HG03196 (cell line): ENCODE data around the gene COPZ1.
"Not testable (repeated sequence)": the region's sequence is repeated elsewhere in the genome, so short reads cannot be mapped to it uniquely, and the experiment has no call there.

ENCODE experiments used
- ATAC-seq: cut with Tn5 transposase; IDR thresholded peaks from one replicate; pipeline ENCODE4 v1.9.1; 2021; ENCODE audit not compliant: unreplicated experiment

COPZ1 gene

GRCh38 chr12:54330442-54330841 is 5.5 kb downstream of the COPZ1 start:
- ATAC-seq, result no peak

- ATAC-seq, result no peak
These were observed 6.5 kb downstream of the COPZ1 start for GRCh38 chr12:54331461-54331860.

DNA sequence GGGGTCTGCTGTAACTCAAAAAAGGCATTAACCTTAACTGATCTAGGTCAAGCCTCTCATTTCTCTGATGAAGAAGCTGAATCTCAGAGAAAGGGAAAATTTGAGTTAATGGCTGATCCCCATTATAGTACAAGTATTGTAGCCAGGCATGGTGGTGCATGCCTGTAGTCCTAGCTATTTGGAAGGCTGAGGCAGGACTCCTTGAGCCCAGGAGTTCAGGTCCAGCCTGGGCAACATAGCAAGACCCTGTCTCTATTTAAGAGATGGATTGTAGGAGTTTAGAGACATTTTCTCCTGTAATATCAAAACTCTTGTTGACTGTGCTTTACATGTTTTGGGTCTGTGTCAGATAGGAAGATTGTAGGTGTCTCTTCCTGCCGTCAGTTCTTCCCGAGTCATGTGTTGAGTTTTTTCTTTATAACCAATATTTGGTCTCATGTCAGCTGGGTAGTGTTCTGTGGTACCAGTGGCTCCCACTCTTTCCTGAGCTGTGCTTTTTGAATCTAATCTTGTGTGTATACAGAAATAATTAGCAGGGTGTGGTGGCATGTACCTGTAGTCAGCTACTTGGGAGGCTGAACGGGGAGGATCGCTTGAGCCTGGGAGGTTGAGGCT is 8.6 kb downstream of the COPZ1 start:
- no peak for ATAC-seq

- no peak for ATAC-seq
These were observed 12.4 kb downstream of the COPZ1 start for GRCh38 chr12:54337280-54337842.

- no peak for ATAC-seq
These were observed 13.1 kb downstream of the COPZ1 start for GRCh38 chr12:54337854-54338650.

- ATAC-seq, result no peak
These were observed 13.9 kb downstream of the COPZ1 start for GRCh38 chr12:54338698-54339296.

GRCh38 chr12:54340846-54341245 is 15.9 kb downstream of the COPZ1 start:
- no peak for ATAC-seq

DNA sequence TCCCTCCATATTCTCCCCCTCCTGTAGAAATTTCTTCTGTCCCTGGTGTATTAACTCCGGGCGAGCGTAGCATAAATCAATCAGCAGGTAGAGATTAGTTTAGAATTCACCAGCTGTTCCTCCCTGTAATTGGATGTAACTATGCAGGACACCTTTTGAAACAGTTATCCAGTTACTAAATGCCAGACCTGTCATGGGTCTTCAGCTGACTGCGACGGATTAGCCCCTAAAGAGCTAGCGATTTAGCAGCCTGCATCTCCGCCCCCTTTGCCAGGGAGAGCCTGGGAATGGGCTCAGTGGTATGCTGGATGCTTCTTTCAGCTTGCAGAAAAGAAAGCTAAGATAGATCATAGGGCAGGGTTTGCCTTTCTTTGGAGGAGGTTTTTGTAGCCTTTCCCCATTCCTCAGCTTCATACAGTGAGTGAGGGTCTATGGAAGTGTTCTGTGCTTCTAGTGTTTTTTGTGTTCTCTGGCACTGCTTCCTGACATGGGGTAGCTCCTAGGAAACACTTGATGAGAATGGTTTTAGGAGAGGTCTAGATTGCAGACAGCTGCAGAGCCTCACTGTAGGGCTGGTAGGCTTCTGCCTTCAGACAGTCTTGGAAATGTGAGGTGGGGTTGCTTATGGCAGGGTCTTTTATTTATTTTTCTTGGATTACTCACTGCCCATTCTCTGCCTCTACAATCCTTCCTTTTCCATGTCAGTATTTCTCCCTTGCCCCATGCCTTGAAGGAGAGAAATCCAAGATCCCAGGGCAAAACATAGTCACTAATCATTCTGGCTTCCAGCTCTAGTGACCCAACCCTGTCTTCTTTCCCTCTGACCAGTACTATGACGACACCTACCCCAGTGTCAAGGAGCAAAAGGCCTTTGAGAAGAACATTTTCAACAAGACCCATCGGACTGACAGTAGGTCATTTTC is 16.7 kb downstream of the COPZ1 start:
- no peak for ATAC-seq

- no peak for ATAC-seq
These were observed 24.1 kb downstream of the COPZ1 start for GRCh38 chr12:54349036-54349435.

- no peak for ATAC-seq
These were observed 24.7 kb downstream of the COPZ1 start for GRCh38 chr12:54349679-54350078.

DNA sequence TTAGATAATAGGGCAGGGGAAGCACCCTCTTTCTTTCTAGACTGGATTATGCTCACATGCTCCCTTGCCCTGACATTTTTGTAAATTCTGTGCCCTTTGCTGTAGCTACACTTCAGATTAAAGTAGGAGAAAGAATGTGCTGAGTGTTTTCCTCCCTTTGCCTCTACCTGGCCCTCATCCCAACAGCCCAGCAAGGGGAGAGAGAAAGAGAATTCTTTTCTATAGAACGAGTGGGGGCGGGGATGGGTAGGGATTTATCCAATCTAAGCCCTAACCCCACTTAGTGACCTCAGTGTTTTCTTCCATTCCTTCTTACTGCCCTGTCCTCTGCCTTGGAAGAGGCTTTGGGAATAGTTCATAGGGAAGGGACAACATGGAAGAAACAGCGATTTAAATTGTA is 25.8 kb downstream of the COPZ1 start:
- no peak for ATAC-seq

DNA sequence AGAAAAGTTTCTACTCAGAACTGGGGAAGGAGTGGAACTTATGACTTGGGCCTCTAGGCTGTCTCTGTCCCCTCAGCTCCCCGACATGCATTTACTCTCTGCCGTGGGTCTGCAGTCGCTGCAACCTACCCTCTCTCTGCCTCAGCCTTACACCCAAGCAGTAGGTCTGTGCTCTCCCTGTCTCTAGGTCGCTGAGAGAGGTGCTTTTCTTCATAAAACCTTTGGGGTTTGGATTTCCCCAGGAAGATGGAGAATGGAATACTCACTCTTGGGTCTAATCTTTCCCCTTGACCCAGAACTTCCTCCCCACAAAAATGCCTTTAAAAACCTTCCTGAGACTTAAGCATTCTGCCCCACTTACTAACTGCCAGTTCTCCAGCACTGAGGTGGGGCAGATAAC is 26.4 kb downstream of the COPZ1 start:
- no peak for ATAC-seq

GRCh38 chr12:54352022-54352531 is 27.1 kb downstream of the COPZ1 start:
- no peak for ATAC-seq

GRCh38 chr12:54352891-54353874 is 28.3 kb downstream of the COPZ1 start:
- ATAC-seq, result no peak

- ATAC-seq, result not testable (repeated sequence)
These were observed 29.3 kb downstream of the COPZ1 start for GRCh38 chr12:54354271-54354670.

GRCh38 chr12:54355104-54355815 is 30.3 kb downstream of the COPZ1 start:
- no peak for ATAC-seq

DNA sequence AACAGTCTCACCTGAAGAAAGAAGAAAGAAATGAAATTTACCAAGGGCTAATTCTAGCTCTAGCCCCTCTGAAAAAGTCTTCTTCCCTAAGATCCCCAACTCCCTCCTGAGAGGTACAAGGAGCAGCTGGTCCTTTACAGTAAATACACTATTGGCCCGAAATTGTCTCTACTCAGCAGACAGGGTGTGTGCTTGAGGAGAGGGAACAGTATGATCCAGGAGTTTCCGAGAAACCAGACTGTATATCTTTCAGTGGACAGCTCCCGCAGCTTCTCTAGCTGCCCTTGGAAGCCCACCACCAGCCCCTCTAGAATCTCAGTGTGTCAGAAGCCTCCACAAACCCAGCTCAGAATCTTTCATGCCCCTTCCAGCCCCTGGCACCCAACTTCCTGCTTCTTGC is 31.3 kb downstream of the COPZ1 start:
- ATAC-seq, result no peak

- no peak for ATAC-seq
These were observed 32.0 kb downstream of the COPZ1 start for GRCh38 chr12:54356951-54357356.
